Thyroid gland (tissue), 4 donors: ENCODE results near the gene STX2. TPM values are rescaled to one million over a fixed set of nuclear protein-coding genes. Genes with fewer than 3 reads are reported as not detected.

Experiments
- DNase-seq, 2 donors: peaks; one replicate each; pipeline ENCODE4 v3.0.0-alpha.2; 2019
- H3K27ac ChIP-seq, 3 donors: fragments of 200-600 bp; sonication (generic); 1 replicate in 2 of 3; 2 replicates in 1 of 3; pipeline ENCODE4 v1.5.1; 2016 to 2019; ENCODE audit warnings: mild to moderate bottlenecking in 1 of 3, moderate library complexity in 1 of 3
- H3K27me3 ChIP-seq: fragments of 200-600 bp; sonication (generic); one replicate; pipeline ENCODE4 v1.5.1; 2019
- H3K36me3 ChIP-seq, 2 donors: fragments of 200-600 bp; sonication (generic); one replicate each; pipeline ENCODE4 v1.5.1; 2016 to 2019
- H3K4me1 ChIP-seq, 2 donors: fragments of 200-600 bp; sonication (generic); one replicate each; pipeline ENCODE4 v1.5.1; 2017 to 2019
- H3K4me3 ChIP-seq, 3 donors: fragments of 200-600 bp; sonication (generic); replicated peaks in 1 of 3; 1 replicate in 2 of 3; 2 replicates in 1 of 3; pipeline ENCODE4 v1.5.1; 2016; ENCODE audit warnings: mild to moderate bottlenecking in 1 of 3
- H3K9me3 ChIP-seq: fragments of 200-600 bp; sonication (generic); one replicate; pipeline ENCODE4 v1.5.1; 2017
- POLR2A ChIP-seq, 2 donors: fragments of 450-650 bp; IDR thresholded peaks; one replicate each; pipeline ENCODE4 v1.6.1; 2017; ENCODE audit warnings: antibody characterized with exemption in 2 of 2, mild to moderate bottlenecking in 2 of 2, moderate library complexity in 1 of 2
- WGBS, 2 donors: methylation state at CpG; one replicate each; pipeline ENCODE4 v1.1.5; 2017; 5-methylcytosine and 5-hydroxymethylcytosine counted together
- intact Hi-C: fragments of 100-400 bp; cut with DNase I; formaldehyde crosslinking; loops from one replicate; pipeline ENCODE4 v1.15.1; 2023
- small RNA-seq: library from RNA; depleted of rRNA; stranded (forward); fragments of <200 nt; gene quantifications from one replicate; pipeline ENCODE3, GENCODE V24; 2016
- total RNA-seq, 4 donors: library from RNA; depleted of rRNA; stranded (reverse); fragments of >200 nt; gene quantifications; one replicate each; pipeline ENCODE4 v1.2.3, GENCODE V29; 2016
- TF ChIP-seq, protein P1 (sequence below), 6 experiments: fragments of 200-600 bp in 3 of 6; fragments of 450-650 bp in 3 of 6; sonication (generic) in 3 of 6; IDR thresholded peaks; one replicate each; pipeline ENCODE4 v1.5.1; 2016 to 2019; ENCODE audit warnings: antibody characterized with exemption in 6 of 6, mild to moderate bottlenecking in 2 of 6, inconsistent platforms in 1 of 6, moderate library complexity in 1 of 6

Gene STX2
- total RNA-seq, 4 donors from 2014 or later, result 18.0 to 43.0 (median 26.1) TPM

DNA sequence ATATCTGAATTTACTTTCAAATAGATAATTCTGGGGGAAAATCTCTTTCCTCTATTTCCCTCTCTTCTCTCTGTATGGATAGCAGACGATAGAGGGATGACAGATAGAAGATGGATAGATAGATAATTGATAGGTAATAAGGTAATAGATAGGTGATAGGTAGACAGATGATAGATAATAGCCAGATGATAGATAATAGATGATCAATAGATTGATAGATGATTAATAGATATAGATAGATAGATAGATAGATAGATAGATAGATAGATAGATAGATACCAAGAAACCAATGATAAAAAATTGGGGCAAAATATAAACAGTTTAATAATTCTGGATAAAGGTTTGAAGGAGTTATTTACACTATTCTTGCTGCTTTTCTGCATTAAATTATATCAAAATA, 96.3 kb downstream of the STX2 start:
- Histone ChIP-seq H3K9me3 (no peaks in the 10 kb centered on the region), H3K27ac (no peak overlapping the region), H3K27me3 (no peaks in the 10 kb centered on the region), H3K4me1 (no peaks in the 10 kb centered on the region), H3K36me3 (no peaks in the 10 kb centered on the region), H3K4me3 (no peak overlapping the region)
- intact Hi-C loops, result no loop called here
- no peak for DNase-seq
- WGBS, 2 donors, result 88 to 89% methylated on average over 1 of the region's 1 CpG
- TF ChIP-seq POLR2A (IDR thresholded peaks at IDR 0.05), result no peak
- TF ChIP-seq, protein P1, sequence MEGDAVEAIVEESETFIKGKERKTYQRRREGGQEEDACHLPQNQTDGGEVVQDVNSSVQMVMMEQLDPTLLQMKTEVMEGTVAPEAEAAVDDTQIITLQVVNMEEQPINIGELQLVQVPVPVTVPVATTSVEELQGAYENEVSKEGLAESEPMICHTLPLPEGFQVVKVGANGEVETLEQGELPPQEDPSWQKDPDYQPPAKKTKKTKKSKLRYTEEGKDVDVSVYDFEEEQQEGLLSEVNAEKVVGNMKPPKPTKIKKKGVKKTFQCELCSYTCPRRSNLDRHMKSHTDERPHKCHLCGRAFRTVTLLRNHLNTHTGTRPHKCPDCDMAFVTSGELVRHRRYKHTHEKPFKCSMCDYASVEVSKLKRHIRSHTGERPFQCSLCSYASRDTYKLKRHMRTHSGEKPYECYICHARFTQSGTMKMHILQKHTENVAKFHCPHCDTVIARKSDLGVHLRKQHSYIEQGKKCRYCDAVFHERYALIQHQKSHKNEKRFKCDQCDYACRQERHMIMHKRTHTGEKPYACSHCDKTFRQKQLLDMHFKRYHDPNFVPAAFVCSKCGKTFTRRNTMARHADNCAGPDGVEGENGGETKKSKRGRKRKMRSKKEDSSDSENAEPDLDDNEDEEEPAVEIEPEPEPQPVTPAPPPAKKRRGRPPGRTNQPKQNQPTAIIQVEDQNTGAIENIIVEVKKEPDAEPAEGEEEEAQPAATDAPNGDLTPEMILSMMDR (IDR thresholded peaks at IDR 0.05), result no peak

DNA sequence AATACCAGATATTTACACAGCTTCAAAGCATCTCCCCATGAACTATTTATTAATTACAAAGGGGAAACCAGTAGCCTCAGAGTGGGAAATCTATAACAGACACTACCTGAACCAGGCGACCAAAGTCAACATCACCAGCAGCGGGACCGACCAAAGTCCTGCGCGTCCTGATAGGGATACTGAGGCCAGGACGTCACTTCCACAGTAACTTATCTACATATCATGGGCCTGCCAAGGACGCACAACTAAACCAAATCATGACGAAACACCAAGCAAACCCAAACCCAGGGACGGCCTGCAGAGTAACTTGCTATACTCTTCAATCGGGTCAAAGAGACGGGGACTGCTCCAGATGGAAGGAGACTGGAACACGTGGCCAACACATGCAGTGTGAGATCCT, 96.9 kb downstream of the STX2 start:
- H3K27me3 ChIP-seq, result no peaks in the 10 kb centered on the region
- H3K4me3 ChIP-seq, result no peak overlapping the region
- no peaks in the 10 kb centered on the region for H3K36me3 ChIP-seq
- no peak overlapping the region for H3K27ac ChIP-seq
- no peak for DNase-seq
- intact Hi-C loops, result no loop called here
- 88 to 89% methylated on average over 12 of the region's 12 CpGs for WGBS, 2 donors
- TF ChIP-seq POLR2A (IDR thresholded peaks at IDR 0.05), result no peak
- TF ChIP-seq, protein P1 (IDR thresholded peaks at IDR 0.05), result no peak
- H3K9me3 ChIP-seq, result no peaks in the 10 kb centered on the region
- no peaks in the 10 kb centered on the region for H3K4me1 ChIP-seq

Small RNA genes lying within 50 kb of the gene (small RNA-seq; reads per million reads assigned to genes)
- not detected for gene RNU6-1077P

Other genes starting within 250 kb of the STX2 start
- gene RIMBP2, start 123.0 kb downstream of the STX2 start, total RNA-seq, result 1 to 10 TPM in 1 of 4 donors, under 1 TPM in 3; 0.11 to 2.2 (median 0.63) TPM
- gene RAN, start 32.8 kb upstream of the STX2 start, total RNA-seq, result 100 to 1,000 TPM; 123 to 169 (median 142) TPM
- 10 to 100 TPM; 14.1 to 44.3 (median 24.7) TPM for gene ADGRD1, start 114.7 kb upstream of the STX2 start, total RNA-seq